HepG2 (cell line): Measurements from ENCODE around the gene PHEX. TPM values are rescaled to one million over a fixed set of nuclear protein-coding genes. Genes with fewer than 3 reads are reported as not detected.

ENCODE experiments used
- ATAC-seq: fragments of 200-7000 bp; cut with Tn5 transposase; 3 replicates; pipeline ENCODE4 v1.9.1; 2020; ENCODE audit warnings: mild to moderate bottlenecking, moderate library complexity
- BruUV-seq: library from RNA; stranded (reverse); fragments of 400-500 nt; replicated peaks from 2 replicates; lab custom pipeline; 2021; lab: Mats Ljungman, UMichigan
- CTCF ChIA-PET: fragments of 300-600 bp; formaldehyde crosslinking; extraction: SDS; loops from one replicate; lab custom pipeline; 2021; ENCODE audit warnings: low total read pairs, inconsistent platforms, low intra/inter-chr PET ratio; lab: Yijun Ruan, JAX
- POLR2A ChIA-PET: fragments of 350-600 bp; sonication (Branson Sonifier 250); formaldehyde crosslinking; loops from one replicate; lab custom pipeline; 2020; ENCODE audit warnings: antibody characterized with exemption, inconsistent platforms; lab: Yijun Ruan, JAX
- DNase-seq: peaks from one replicate; pipeline ENCODE4 v3.0.0-alpha.2; 2015; ENCODE audit warnings: low spot score
- FAIRE-seq: peaks from 3 replicates; lab custom pipeline; 2011; peaks lifted over from hg19 to GRCh38; lab: Jason Lieb, UNC
- H2AFZ ChIP-seq: one replicate; pipeline ENCODE4 v1.6.1; 2011; ENCODE audit warnings: low read length, inconsistent platforms
- H3K27ac ChIP-seq: fragments of 300-600 bp; 3 replicates; pipeline ENCODE4 v1.8.0; 2011; ENCODE audit warnings: mixed run types, mild to moderate bottlenecking, mixed read lengths, low read length, inconsistent platforms; ENCODE audit not compliant: insufficient read depth; ENCODE audit errors: extremely low read length
- H3K27me3 ChIP-seq, 2 experiments: fragments of 200-600 bp in 1 of 2; 2 replicates in 1 of 2; 3 replicates in 1 of 2; pipeline versions ENCODE4 v1.6.0 to v1.8.0; 2011; ENCODE audit warnings: low read length in 2 of 2, mild to moderate bottlenecking in 2 of 2, moderate library complexity in 2 of 2, inconsistent platforms in 1 of 2; ENCODE audit not compliant: insufficient read depth in 2 of 2, control insufficient read depth in 1 of 2
- H3K36me3 ChIP-seq, 2 experiments: fragments of 200-600 bp in 1 of 2; replicated peaks in 1 of 2; 2 replicates in 1 of 2; 3 replicates in 1 of 2; pipeline versions ENCODE4 v1.5.1 to v1.8.0; 2011; ENCODE audit warnings: low read length in 2 of 2, inconsistent platforms in 1 of 2; ENCODE audit not compliant: insufficient read depth in 2 of 2, control insufficient read depth in 1 of 2
- H3K4me1 ChIP-seq: 2 replicates; pipeline ENCODE4 v1.5.1; 2012; ENCODE audit warnings: low read length, inconsistent platforms; ENCODE audit not compliant: insufficient read depth
- H3K4me2 ChIP-seq: 2 replicates; pipeline ENCODE4 v1.6.0; 2011; ENCODE audit warnings: low read depth, low read length, inconsistent platforms
- H3K4me3 ChIP-seq, 3 experiments: fragments of 200-600 bp in 1 of 3; sonication (generic), shearing (Covaris generic) in 1 of 3; replicated peaks in 1 of 3; 2 replicates each; pipeline ENCODE4 v1.5.1; 2011 to 2016; ENCODE audit warnings: low read length in 3 of 3, inconsistent platforms in 2 of 3, low read depth in 2 of 3, mild to moderate bottlenecking in 2 of 3, control low read depth in 1 of 3, mixed read lengths in 1 of 3; ENCODE audit not compliant: insufficient read depth in 1 of 3
- H3K79me2 ChIP-seq: one replicate; pipeline ENCODE4 v1.6.1; 2011; ENCODE audit warnings: low read length, inconsistent platforms; ENCODE audit not compliant: insufficient read depth
- H3K9ac ChIP-seq: 2 replicates; pipeline ENCODE4 v1.6.0; 2011; ENCODE audit warnings: mild to moderate bottlenecking, low read depth, low read length, inconsistent platforms; ENCODE audit not compliant: insufficient read depth
- H3K9me3 ChIP-seq: 2 replicates; pipeline ENCODE4 v1.5.1; 2012; ENCODE audit warnings: mild to moderate bottlenecking, low read length
- H4K20me1 ChIP-seq: 2 replicates; pipeline ENCODE4 v1.6.0; 2011; ENCODE audit warnings: inconsistent platforms, mild to moderate bottlenecking, low read length, moderate library complexity; ENCODE audit not compliant: insufficient read depth
- AGO2 ChIP-seq: fragments of 200-400 bp; formaldehyde crosslinking; optimal IDR thresholded peaks from 2 replicates; pipeline ENCODE3; 2017; ENCODE audit warnings: mild to moderate bottlenecking, low read depth, low read length, moderate library complexity
- ARHGAP35 ChIP-seq: sonication (generic); formaldehyde crosslinking; IDR thresholded peaks from 2 replicates; pipeline ENCODE4 v1.9.0; 2022; ENCODE audit warnings: mild to moderate bottlenecking, inconsistent platforms, moderate library complexity, missing genetic modification reagents, borderline replicate concordance
- FOXP1 ChIP-seq, 2 experiments: fragments of 450-650 bp in 1 of 2; IDR thresholded peaks; 2 replicates each; pipeline ENCODE4 v1.6.1; 2017 to 2018; ENCODE audit warnings: antibody characterized with exemption in 1 of 2
- PITX1 ChIP-seq: sonication (generic); formaldehyde crosslinking; IDR thresholded peaks from 2 replicates; pipeline ENCODE4 v1.5.1; 2020; ENCODE audit warnings: mild to moderate bottlenecking, missing genetic modification reagents
- ZFAT ChIP-seq: sonication (generic); formaldehyde crosslinking; conservative IDR thresholded peaks from 2 replicates; pipeline ENCODE4 v1.8.1; 2023; ENCODE audit warnings: missing genetic modification reagents, inconsistent platforms
- ZNF17 ChIP-seq: sonication (generic); formaldehyde crosslinking; IDR thresholded peaks from 2 replicates; pipeline ENCODE4 v1.5.0; 2020; ENCODE audit warnings: mild to moderate bottlenecking, missing genetic modification reagents
- ZNF547 ChIP-seq: sonication (generic); formaldehyde crosslinking; IDR thresholded peaks from 2 replicates; pipeline ENCODE4 v1.5.1; 2020; ENCODE audit warnings: mild to moderate bottlenecking, missing genetic modification reagents
- ZNF550 ChIP-seq: sonication (generic); formaldehyde crosslinking; IDR thresholded peaks from 2 replicates; pipeline ENCODE4 v1.4.0; 2020; ENCODE audit warnings: mild to moderate bottlenecking, missing genetic modification reagents, borderline replicate concordance
- ZNF563 ChIP-seq: sonication (generic); formaldehyde crosslinking; IDR thresholded peaks from 2 replicates; pipeline ENCODE4 v1.8.0; 2022; ENCODE audit warnings: mild to moderate bottlenecking, moderate library complexity, missing genetic modification reagents
- ZNF713 ChIP-seq: sonication (generic); formaldehyde crosslinking; IDR thresholded peaks from 2 replicates; pipeline ENCODE4 v1.4.0; 2020; ENCODE audit warnings: mild to moderate bottlenecking, missing genetic modification reagents
- ZNF761 ChIP-seq: sonication (generic); formaldehyde crosslinking; conservative IDR thresholded peaks from 2 replicates; pipeline ENCODE4 v1.4.0; 2020; ENCODE audit warnings: mild to moderate bottlenecking, missing genetic modification reagents
- ZNF878 ChIP-seq: sonication (generic); formaldehyde crosslinking; IDR thresholded peaks from 2 replicates; pipeline ENCODE4 v1.8.1; 2023; ENCODE audit warnings: mild to moderate bottlenecking, missing genetic modification reagents, moderate library complexity
- WGBS: methylation state at CpG from one replicate; pipeline ENCODE4 v1.1.6; 2017; ENCODE audit warnings: low lambda C conversion rate; 5-methylcytosine and 5-hydroxymethylcytosine counted together
- in situ Hi-C: cut with HindIII; loops from 2 replicates; pipeline ENCODE4 v1.10.0; 2017; ENCODE audit warnings: low pct_unique_long_range_greater_than_20kb; ENCODE audit not compliant: extremely low pct_ligation_motif_present
- intact Hi-C: fragments of 100-400 bp; cut with micrococcal nuclease; formaldehyde crosslinking; loops from one replicate; pipeline ENCODE4 v1.10.0; 2022; ENCODE audit not compliant: unreplicated experiment
- polyA plus RNA-seq, 8 experiments: library from polyadenylated mRNA; depleted of rRNA in 3 of 8; stranded (reverse) in 7 of 8; unstranded in 1 of 8; fragments of >200 nt; fragmentation: Illumina TruSeq in 4 of 8; extraction: Trizol in 4 of 8; gene quantifications; 2 replicates each; pipeline versions ENCODE4 v1.2.1 to v1.2.3, GENCODE V29; 2011 to 2016; ENCODE audit warnings: low read depth in 4 of 8, missing spikeins in 1 of 8, mixed read lengths in 1 of 8; ENCODE audit not compliant: insufficient read depth in 1 of 8
- total RNA-seq, 5 experiments: library from RNA; depleted of rRNA; stranded (reverse); fragments of >200 nt; fragmentation: Illumina TruSeq; extraction: Trizol; gene quantifications; 2 replicates each; pipeline ENCODE4 v1.2.3, GENCODE V29; 2016; ENCODE audit warnings: low read depth in 1 of 5

The PHEX gene
- total and polyA plus RNA-seq, 2 of the 13 experiments (the other 11 are each of a cell fraction or from before 2014, with no cell fraction given) = 0.01 to 0.27 TPM

DNA sequence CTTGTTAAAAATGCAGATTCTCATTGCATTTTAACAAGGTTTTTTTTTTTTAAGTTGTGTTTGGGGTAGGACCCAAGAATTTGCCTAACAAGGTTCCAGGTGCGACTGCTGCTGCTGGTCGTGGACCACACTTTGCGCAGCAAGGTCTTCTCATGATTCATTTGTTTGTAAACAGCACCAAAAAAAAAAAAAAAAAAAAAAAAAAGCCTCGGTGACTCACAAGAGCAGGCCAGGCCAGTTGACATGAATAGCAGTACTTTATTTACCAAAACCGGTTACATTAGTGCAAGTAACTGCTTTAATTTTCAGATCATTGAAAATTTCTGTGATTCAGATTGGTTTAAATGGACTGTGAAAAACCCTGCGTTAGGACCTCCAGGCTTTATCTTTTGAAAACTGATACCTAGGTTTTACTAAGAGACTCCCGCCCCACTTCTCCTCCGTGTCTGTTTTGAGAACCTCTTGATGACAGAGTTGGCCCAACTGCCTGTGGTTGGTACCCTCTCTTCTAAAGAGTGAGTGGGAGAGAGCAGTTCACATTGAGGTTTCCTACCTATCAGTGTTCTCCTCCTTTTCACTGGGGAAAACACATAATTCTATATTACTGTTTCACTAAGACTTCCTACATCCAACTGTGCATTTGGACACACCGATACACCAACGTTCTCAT lies 86.2 kb downstream of the PHEX start:
- no peak for FAIRE-seq
- H2AFZ ChIP-seq = no peak overlapping the region
- intact Hi-C loops = no loop called here

DNA sequence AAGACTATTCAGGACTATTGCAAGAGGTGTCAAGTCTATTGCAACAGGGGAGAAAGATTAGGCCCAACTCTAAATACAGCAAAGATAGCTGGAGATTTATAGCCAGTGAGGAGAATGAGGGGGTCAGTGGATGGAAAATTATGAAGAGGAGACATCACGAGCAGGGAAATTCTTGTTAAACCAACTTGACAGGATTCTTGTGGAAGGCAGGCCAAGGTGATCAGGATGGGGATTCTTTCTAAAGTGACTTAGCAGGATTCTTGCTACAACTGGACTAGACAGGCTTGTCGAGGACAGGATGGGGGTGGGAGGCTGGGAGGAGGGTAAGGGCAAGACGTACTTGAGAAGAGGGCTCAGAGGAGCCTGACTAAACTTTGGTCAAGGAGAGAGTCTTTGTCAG lies 89.0 kb downstream of the PHEX start:
- no peak for TF ChIP-seq ZFAT (CRISPR knock-in tag)
- Histone ChIP-seq H3K36me3 (no peaks in the 10 kb centered on the region), H3K79me2 (no peaks in the 10 kb centered on the region), H4K20me1 (no peaks in the 10 kb centered on the region), H3K9ac (no peak overlapping the region), H3K9me3 (no peaks in the 10 kb centered on the region), H3K4me2 (no peak overlapping the region), H3K4me1 (peaks cover 17% of the 10 kb centered on the region), H3K27ac (no peak overlapping the region), H3K27me3 (no peaks in the 10 kb centered on the region), H3K4me3 (no peak overlapping the region), H2AFZ (no peak overlapping the region)
- CTCF ChIA-PET = no interaction called here
- POLR2A ChIA-PET = no interaction called here
- WGBS = 73% methylated on average over 2 of the region's 3 CpGs
- BruUV-seq = no TSS peak
- DNase-seq = no peak
- in situ Hi-C loops (no loop called here), intact Hi-C loops (no loop called here)
- FAIRE-seq = no peak
- ATAC-seq = no peak

More for the DNA sequence above, 86.2 kb downstream of the PHEX start:
- DNase-seq = no peak
- CTCF ChIA-PET = no interaction called here
- POLR2A ChIA-PET = no interaction called here
- no peak overlapping the region for H3K27ac ChIP-seq
- H3K79me2 ChIP-seq = no peaks in the 10 kb centered on the region
- H3K27me3 ChIP-seq = no peaks in the 10 kb centered on the region
- no peak for ATAC-seq
- no peak overlapping the region for H3K9ac ChIP-seq
- BruUV-seq = no TSS peak
- TF ChIP-seq ZNF17 (CRISPR knock-in tag) = no peak
- no peak for TF ChIP-seq FOXP1 (IDR thresholded peaks at IDR 0.05)
- TF ChIP-seq FOXP1 (CRISPR knock-in tag; IDR thresholded peaks at IDR 0.05) = no peak
- no peak for TF ChIP-seq ARHGAP35 (CRISPR knock-in tag)
- TF ChIP-seq ZNF550 (CRISPR knock-in tag) = no peak
- no peak for TF ChIP-seq ZNF878 (CRISPR knock-in tag)
- TF ChIP-seq ZNF563 (CRISPR knock-in tag) = no peak
- TF ChIP-seq ZNF547 (CRISPR knock-in tag) = no peak
- TF ChIP-seq AGO2 = no peak
- no peak for TF ChIP-seq PITX1 (CRISPR knock-in tag)
- TF ChIP-seq ZNF761 = no peak
- no peak for TF ChIP-seq ZNF713 (CRISPR knock-in tag)
- H3K4me2 ChIP-seq = no peak overlapping the region
- H4K20me1 ChIP-seq = no peaks in the 10 kb centered on the region
- no peak overlapping the region for H3K4me3 ChIP-seq
- in situ Hi-C loops = no loop called here
- peaks cover 17% of the 10 kb centered on the region for H3K4me1 ChIP-seq
- no peaks in the 10 kb centered on the region for H3K9me3 ChIP-seq
- no peaks in the 10 kb centered on the region for H3K36me3 ChIP-seq
- WGBS = 73% methylated on average over 10 of the region's 10 CpGs
